SH-SY5Y (cell line): ENCODE results near the gene AGXT.

Experiments used
- GATA2 ChIP-seq: IDR thresholded peaks from 2 replicates; pipeline ENCODE4 v1.6.1; 2011; ENCODE audit warnings: mild to moderate bottlenecking, low read depth, low read length
- GATA3 ChIP-seq: IDR thresholded peaks from 2 replicates; pipeline ENCODE4 v1.6.1; 2011; ENCODE audit warnings: low read depth, mild to moderate bottlenecking, low read length, moderate library complexity

Gene AGXT

DNA sequence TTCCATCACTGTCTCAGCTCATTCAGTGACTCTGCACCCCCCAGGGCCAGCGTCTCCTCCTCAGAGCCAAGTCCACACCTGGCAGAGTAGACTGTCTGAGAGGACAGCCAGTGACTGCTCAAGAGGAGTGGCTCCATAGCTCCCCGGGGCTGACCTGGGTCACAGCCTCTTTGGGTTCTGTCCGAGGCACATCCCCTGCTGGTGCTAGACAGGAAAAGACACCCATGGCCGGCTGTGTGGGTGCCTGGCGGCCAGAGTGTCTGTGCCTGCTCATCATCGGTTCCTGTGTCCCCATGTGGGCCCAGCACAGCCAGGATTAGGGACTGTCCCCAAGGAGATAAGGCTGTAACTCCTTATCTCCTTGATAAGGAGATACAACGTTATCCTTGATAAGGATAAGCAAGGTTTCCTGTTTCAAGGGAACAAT, 34.0 kb downstream of the AGXT start:
- TF ChIP-seq GATA3 (no peak), GATA2 (no peak; the same call in 1 of the 2 replicates)

DNA sequence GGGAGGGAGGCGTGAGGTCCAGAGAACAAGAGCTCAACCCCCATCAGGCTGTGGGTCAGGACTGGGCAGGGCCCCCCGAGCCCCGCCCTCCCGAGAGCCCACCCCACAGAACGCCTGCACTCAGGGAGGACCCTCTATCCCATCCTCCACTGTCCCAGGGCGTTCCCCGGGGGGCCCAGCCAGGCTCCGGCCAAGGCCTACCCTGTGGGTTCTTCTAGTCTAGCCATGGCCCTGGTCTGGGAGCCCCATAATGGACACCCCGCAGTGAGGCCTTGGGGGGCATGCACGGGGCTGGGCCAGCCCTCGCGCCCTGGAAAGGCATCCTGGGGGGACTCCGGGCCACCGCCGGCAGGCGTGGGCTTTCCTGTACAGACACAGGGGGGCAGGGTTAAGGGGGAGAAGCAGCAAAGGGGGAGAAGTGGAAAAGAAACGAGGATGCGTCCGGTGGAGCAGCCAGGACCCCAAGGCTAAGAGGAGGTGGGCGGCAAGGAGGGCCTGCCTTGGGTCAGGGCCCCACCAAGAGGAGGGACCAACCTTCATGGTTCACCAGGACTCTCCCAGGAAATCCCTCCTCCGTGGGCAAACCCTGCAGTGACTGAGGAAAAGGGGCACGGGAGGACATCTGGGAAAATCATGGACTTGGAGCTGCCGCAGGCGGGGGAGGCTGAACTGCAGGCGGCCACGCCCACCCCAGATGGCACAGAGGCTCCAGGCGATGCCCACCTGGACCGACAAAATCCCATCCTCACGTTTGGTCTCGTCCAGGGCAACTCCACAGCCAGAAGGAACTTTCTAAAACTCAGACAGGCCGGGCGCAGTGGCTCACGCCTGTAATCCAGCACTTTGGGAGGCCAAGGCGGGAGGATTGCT, 34.8 kb downstream of the AGXT start:
- TF ChIP-seq GATA3 (no peak), GATA2 (no peak)

DNA sequence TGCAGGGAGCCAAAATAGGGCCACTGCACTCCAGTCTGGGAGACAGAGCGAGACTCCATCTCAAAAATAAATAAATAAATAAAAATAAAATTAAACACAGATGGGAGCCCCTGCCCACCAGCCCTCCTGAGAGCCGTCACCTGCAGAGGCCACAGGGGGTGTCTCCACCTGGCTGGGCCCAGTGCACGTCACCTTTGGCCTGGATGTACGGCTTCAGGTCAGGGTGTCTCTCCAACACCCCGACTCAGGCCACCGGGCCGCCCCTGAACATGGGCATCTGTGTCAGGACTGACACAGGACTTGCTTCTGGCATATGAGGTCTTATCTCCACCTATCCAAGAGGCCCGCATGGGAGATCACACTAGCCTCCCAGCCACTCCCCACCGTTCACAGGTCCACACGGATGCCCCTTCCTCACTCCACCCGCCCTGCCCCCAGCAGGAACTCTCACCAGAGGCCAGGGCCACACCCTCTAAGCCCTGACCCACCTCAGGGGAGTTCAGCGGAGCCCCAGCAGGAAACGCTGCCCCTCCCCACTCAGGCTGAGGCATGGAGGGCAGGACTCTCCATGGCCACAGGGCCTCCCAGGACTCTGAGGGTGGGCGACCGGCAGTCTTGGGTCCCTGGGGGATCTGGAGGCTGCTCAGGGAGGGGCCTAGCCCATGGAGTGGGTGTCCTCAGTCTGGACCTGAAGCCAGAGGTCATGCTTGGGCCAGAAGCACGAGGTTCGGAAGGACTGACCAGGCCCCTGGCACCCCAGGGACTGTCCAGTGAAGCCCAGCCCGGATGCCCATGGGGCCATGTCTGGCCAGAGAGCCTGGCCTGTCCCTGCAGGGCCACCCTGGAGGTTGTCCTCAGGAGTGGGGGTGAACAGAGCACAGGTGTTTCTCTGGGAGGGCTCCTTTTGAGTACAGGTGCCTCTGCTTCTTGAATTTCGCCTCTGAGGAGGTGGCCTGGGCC, 35.9 kb downstream of the AGXT start:
- no peak for TF ChIP-seq GATA2
- no peak for TF ChIP-seq GATA3

DNA sequence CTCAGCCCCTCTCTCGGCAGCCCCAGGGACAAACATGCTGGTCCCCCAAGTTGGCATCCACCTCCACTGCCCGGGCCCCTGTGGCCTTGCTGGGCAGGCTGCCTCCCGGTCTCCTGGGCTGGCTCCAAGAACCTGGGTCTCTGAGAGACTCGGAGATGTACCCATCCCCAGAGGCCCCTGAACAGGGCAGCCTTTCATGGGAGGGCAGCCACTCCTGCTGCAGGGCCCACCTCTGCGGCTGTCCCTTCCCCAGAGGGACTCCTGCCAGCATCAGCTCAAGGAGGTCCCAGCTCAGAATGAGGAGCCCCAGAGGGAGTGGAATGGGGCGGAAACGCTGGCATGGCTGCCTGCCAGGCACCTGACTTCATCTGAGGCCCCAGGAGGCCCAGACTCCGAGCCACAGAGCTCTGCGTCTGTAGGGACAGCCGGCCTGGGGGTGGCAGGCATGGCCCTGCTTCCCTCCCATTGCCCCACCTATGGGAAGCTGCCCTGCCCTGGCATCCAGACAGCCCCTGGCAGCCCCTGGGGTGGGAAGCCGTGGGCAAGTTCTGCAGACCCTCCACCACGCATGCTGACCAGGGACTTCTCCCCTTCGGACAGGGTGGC, 36.7 kb downstream of the AGXT start:
- TF ChIP-seq GATA3 = no peak
- no peak for TF ChIP-seq GATA2

DNA sequence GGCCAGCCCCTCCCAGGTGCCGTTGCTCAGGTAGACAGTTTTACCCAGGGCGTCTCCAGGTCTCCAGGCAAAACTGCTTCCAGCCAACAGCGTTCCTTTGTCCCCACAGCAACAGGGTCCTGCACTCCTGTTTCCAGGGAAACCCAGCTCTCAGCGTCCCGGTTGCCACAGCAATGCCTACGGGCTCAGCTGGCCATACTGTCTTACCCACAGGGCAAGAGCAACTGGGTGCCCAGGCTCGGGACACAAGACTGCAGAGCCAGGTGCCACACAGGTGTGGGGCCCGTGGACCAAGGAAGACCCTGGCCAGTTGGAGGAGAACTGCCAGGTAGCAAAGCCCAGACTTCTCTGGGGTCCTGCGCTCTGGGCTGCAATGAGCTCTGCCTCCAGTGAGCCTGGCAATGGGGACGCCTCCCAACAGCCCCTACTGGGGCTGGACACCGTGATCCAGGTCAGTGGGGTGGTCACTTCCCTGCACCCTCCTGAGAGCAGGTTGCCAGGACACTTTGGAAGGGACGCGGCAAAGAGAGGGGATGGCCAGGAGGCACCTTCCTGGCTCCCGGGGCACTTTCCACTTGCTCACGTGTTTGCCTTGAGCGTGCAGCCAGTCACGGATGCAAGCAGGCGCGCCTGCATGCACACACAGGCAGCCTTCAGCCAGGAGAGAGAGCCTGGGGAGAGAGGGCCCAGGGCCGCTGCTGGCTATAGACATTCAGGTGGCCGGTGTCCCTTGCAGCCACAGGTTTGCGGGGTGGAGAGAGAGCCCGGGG, 37.7 kb downstream of the AGXT start, which contains the start of gene CROCC2:
Gene CROCC2, plus strand, starts transcription at position 196 of the 770 bp plus-strand sequence. Its CDS starts 178 bp downstream, at position 374.
- TF ChIP-seq GATA3 = no peak
- TF ChIP-seq GATA2 = no peak

DNA sequence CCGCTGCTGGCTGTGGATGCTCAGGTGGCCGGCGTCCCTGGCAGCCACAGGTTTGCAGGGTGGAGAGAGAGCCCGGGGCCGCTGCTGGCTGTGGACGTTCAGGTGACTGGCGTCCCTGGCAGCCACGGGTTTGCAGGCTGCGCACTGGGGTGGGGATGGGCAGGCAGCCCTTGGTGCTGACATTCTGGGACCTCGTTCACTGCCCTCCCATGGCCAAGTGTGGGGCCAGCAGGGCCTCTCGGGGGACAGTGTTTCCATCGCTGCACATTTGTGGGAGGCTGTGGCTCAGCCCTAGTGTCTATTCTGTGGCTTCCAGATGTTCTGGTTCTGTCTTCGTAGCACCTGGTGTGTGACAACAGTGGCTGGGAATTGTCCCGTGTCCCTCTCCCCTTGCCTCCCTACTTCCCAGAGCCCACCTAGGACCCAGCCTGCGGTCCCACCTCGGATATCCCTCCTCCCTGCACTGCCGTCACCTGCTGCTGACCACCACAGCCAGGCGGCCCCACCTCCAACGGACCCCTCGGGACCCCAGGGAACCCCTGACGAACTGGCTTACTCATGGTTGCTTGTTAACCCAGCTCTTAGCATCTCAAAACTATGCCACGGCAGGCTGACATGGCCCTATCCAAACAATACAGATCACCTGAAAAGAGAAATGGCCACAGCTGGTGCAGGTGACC, 38.4 kb downstream of the AGXT start:
- TF ChIP-seq GATA3 (no peak), GATA2 (no peak)

DNA sequence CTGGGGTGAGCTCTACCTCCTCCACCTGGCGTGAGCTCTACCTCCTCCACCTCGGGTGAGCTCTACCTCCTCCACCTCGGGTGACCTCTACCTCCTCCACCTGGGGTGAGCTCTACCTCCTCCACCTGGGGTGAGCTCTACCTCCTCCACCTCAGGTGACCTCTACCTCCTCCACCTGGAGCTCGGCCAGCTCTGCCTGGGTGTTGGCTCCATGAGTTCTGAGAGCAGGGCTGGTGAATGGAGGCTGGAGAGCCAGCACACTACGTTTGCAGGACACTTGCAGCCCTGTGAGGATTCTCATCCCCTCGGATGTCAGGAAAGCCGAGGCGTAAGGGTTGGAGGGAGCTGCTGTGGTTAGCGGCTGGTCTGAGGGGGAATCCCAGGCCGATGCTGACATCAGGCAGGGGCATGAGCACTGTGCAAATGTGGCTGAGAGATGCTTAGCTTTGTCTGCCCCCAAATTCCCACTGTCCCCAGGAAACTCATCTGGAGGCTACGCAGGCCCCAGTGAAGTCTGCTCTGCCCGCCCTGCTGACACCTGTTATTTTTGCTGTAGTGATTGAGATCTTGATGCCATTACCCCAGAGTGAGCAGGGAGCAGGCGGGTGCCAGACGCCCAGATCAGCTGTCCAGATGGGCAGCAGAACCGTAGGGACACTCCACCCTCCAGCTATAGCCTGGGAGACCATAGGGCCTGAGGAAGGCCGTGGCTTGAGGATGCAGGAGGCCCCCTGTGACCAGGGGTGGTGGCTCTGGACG, 40.8 kb downstream of the AGXT start:
- TF ChIP-seq GATA3 = no peak
- TF ChIP-seq GATA2 = peak; percentile 97

DNA sequence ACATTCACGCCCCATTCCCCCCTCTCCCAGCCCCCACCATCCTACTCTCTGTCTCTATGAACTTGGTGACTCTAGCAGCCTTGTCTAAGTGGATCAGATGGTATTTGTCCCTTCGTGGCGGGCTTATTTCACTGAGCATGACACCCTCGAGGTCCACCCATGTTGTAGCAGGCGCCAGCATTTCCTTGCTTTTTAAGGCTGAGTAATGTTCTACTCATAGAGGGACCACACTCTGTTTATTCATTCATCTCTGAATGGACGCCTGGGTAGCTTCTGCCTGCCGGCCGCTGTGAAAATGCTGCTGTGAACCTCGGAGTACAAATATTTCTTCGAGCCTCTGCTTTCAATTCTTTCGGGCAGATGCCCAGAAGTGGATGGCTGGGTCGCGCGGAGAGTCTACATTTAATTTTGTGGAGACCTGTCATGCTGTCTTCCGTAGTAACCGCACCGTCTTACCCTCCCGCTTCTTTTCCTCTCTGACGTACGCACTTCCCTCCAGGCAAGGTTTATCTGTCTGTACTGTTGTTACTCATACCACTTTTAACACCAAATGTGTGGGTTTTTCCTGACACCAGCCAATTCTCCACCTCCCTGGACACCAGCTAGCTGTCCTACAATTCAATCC, 43.1 kb downstream of the AGXT start:
- no peak for TF ChIP-seq GATA2

DNA sequence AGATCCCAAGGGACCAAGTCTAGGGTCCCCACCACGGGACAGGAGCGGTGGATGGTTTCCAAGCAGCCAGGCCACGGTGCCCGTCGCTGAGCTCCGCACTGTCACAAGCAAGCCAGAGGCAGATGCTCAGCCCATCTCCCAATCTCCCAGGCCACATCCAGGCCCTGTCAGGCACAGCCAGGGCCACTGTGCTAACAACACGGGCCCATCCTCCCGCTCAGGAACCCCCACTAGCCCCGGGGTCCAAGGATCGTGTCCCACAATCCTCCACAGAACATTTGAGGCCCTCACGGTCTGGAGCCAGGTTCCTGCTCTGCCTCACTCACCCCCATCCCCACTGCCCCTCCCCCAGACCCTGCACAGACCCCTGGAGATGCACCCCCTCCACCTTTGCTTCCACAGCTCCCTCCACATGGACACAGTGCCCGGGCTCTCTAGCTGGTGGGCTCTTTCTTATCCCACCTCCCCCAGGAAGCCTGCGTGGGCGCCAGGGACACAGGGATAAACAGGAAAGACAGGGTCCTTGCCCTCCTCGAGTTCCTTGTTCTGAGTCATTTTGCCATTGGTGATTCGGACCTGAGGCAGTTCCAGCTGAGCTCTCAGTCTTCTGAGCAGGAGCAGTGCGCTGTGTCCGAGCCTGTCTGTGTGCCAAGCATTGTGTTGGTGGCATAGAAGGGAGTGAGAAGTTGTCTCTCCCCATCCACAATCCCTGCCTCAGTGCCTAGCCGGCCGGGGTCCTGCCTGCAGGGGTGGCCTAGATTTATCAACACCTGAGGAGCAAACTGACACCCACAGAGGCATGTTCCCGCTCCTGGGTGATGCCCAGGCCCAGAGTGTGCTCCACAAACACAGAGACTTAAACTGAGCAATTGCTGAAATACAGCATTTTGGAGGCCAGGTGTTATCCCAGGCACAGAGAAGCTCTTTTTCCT, 44.5 kb downstream of the AGXT start:
- no peak for TF ChIP-seq GATA2
- TF ChIP-seq GATA3 = no peak

DNA sequence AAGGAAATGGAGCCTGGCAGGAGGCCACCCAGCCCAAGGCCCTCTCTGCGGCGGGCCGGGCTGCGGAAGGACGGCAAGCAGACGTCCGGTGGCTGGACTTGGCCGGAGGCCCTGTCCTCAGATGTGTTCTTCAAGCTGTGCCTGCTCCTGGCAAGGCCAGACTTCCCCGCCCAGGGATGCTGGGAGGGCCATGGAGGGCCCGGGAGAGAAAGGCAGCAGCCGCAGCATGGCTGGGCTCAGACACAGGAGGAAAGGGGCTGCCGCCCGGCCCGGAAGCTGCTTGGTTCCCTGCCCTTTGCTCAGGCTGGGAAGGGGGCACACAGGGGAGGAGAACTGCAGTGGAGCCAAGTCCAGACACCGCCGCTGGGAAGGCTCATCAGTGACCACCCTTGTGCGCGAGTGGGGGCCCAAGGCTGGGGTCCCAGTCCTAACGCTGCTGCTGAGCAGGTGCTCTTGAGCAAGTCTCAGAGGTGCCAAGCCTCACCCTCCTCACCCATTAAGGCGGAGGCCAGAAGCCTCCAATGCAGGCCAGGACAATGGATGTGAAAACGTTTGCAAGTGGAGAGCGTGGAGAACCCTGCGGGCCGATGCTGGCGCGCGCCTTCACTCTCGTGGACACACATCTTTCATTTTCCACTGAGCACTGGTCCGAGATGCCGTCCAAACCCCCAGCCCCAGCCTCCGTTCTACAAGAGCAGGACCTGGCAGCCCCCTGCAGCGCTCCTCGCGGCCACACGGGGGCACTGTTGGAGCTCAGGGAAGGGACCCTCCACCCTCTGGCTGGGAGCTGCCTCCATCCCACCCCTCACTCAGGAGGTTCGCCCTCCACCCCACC, 45.4 kb downstream of the AGXT start:
- TF ChIP-seq GATA3 = no peak
- TF ChIP-seq GATA2 = no peak
